22Rv1 (cell line): ENCODE results near the gene TTLL8.

Source experiments
- ZFX ChIP-seq: fragments of 450-650 bp; IDR thresholded peaks from 2 replicates; pipeline ENCODE4 v1.6.1; 2017; ENCODE audit warnings: antibody characterized with exemption, borderline replicate concordance
- TF ChIP-seq, protein P1 (sequence below): fragments of 450-650 bp; IDR thresholded peaks from 2 replicates; pipeline ENCODE4 v1.5.1; 2017; ENCODE audit warnings: mild to moderate bottlenecking

GRCh38 chr22:50102946-50103345 lies 44.8 kb upstream of the TTLL8 start:
- TF ChIP-seq, protein P1, sequence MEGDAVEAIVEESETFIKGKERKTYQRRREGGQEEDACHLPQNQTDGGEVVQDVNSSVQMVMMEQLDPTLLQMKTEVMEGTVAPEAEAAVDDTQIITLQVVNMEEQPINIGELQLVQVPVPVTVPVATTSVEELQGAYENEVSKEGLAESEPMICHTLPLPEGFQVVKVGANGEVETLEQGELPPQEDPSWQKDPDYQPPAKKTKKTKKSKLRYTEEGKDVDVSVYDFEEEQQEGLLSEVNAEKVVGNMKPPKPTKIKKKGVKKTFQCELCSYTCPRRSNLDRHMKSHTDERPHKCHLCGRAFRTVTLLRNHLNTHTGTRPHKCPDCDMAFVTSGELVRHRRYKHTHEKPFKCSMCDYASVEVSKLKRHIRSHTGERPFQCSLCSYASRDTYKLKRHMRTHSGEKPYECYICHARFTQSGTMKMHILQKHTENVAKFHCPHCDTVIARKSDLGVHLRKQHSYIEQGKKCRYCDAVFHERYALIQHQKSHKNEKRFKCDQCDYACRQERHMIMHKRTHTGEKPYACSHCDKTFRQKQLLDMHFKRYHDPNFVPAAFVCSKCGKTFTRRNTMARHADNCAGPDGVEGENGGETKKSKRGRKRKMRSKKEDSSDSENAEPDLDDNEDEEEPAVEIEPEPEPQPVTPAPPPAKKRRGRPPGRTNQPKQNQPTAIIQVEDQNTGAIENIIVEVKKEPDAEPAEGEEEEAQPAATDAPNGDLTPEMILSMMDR, result no peak
- no peak for TF ChIP-seq ZFX
